Esophagus muscularis mucosa (tissue), 3 donors: ENCODE measurements around the gene DAB2.

Experiments used
- POLR2A ChIP-seq: fragments of 450-650 bp; IDR thresholded peaks from one replicate; pipeline ENCODE4 v1.6.1; 2017; ENCODE audit warnings: antibody characterized with exemption, moderate library complexity, mild to moderate bottlenecking, low read depth
- TF ChIP-seq, protein P1 (sequence below), 3 experiments: fragments of 200-600 bp in 2 of 3; fragments of 450-650 bp in 1 of 3; sonication (generic) in 2 of 3; IDR thresholded peaks; one replicate each; pipeline ENCODE4 v1.5.1; 2017 to 2019; ENCODE audit warnings: antibody characterized with exemption in 3 of 3, mild to moderate bottlenecking in 2 of 3, moderate library complexity in 1 of 3

DNA sequence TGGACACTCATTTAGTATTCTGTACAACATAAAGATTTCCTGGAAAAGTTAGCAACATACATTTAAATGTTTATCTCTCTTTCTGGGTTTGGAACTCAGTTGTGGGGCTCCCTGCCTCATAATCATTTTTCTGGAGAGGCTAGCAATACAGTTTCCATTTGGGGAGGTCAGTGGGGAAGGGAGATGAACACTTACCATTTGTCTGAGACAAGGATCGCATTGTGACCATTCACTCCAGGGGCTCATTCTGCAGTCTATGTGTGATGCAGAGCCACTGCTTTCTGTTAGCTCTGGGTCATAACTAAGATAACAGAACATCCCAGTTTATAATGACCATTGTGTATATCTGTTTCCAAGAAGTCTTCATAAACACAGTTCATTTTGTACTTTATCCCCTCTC is 82.9 kb downstream of the DAB2 start:
- TF ChIP-seq, protein P1, sequence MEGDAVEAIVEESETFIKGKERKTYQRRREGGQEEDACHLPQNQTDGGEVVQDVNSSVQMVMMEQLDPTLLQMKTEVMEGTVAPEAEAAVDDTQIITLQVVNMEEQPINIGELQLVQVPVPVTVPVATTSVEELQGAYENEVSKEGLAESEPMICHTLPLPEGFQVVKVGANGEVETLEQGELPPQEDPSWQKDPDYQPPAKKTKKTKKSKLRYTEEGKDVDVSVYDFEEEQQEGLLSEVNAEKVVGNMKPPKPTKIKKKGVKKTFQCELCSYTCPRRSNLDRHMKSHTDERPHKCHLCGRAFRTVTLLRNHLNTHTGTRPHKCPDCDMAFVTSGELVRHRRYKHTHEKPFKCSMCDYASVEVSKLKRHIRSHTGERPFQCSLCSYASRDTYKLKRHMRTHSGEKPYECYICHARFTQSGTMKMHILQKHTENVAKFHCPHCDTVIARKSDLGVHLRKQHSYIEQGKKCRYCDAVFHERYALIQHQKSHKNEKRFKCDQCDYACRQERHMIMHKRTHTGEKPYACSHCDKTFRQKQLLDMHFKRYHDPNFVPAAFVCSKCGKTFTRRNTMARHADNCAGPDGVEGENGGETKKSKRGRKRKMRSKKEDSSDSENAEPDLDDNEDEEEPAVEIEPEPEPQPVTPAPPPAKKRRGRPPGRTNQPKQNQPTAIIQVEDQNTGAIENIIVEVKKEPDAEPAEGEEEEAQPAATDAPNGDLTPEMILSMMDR (IDR thresholded peaks at IDR 0.05), result no peak
- no peak for TF ChIP-seq POLR2A
